T-helper 2 cell treated with Interferon-gamma antibody and Interleukin-4, amounts not matched to agents 5 μg/mL and 100 μg/mL, for 36 hours (primary cell): ENCODE results near the gene CDH11.

Experiments
- DNase-seq: peaks from one replicate; pipeline ENCODE4 v3.0.0; 2021; ENCODE audit warnings: low spot score
- H3K27ac Mint-ChIP-seq: one replicate; pipeline ENCODE4 v1.8.0; 2021; ENCODE audit warnings: mild to moderate bottlenecking, mixed read lengths
- H3K27me3 Mint-ChIP-seq: one replicate; pipeline ENCODE4 v1.8.0; 2021; ENCODE audit warnings: low read depth, mixed read lengths
- H3K36me3 Mint-ChIP-seq: one replicate; pipeline ENCODE4 v1.8.0; 2021; ENCODE audit warnings: low read depth, mixed read lengths
- H3K4me1 Mint-ChIP-seq: one replicate; pipeline ENCODE4 v1.8.0; 2021; ENCODE audit warnings: low read depth, mixed read lengths
- H3K4me3 Mint-ChIP-seq: one replicate; pipeline ENCODE4 v1.8.0; 2022; ENCODE audit warnings: mild to moderate bottlenecking, moderate library complexity, mixed read lengths
- H3K9me3 Mint-ChIP-seq: one replicate; pipeline ENCODE4 v1.8.0; 2021; ENCODE audit warnings: mixed read lengths

Gene CDH11

DNA sequence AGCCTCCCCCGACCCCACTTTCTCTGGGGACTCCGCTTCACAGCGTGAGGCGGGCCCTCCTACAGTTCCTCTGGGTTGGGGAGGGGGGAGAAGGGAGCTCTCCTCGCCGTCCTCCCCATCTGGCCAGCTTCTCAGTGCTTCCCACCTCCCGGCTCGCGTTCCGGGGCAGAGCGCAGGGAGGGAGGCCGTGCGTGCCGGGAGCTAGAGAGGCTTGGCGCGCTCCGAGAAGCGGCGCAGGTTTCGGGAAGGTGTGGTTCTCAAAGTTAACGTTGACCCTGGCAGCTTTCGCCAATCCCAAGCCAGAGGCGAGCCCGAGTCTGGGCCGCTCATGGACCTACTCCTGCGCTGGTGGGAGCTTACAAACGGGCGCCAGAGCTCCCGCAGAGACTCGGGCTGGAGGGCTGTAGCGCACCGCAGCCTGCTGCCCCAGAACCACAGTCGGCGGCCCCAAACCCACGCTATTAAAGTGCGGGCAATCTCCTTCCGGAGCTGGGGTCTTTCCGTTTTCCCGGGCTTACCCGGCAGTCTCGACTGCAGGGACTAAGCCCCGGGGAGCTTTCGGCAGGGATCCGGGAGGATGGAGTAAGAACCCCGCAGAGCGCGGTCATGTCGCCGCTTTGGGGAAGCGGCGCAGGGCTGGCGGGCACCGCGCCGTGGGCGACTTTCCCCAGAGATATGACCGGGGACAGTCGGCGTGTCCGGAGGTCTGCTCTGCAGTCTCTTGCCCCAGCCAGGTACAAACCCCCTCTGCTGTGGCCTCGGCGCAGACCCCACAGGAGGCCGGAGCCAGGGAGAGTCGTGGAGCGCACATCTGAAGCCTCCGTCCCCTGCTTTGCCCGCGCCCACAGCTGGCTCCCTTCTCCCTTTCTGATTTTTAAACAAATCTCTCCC lies 787 bp downstream of the CDH11 start:
- no peak overlapping the region for H3K4me3 Mint-ChIP-seq
- DNase-seq: no peak
- H3K9me3 Mint-ChIP-seq: no peaks in the 10 kb centered on the region
- H3K4me1 Mint-ChIP-seq: no peaks in the 10 kb centered on the region
- H3K27me3 Mint-ChIP-seq: peaks cover 38% of the 10 kb centered on the region
- no peak overlapping the region for H3K27ac Mint-ChIP-seq
- H3K36me3 Mint-ChIP-seq: no peaks in the 10 kb centered on the region

DNA sequence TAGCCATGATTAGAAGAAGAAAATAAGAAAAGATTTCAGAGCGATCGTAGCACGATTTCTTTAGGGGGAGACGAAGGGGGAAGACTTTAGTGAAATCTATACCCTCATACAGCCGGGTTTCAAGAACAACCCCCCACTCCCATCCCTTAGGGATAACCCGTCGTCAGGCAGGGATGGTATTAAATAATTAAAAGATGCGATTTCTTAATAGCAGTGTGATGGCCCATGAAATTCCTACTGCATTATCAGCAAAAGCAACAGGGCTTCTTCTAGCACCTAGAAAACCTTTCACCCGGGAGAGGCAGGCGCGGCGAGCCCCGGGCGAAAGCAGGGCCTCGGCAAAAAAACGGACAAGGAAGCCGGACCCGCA lies 1.4 kb downstream of the CDH11 start:
- Mint-ChIP-seq H3K27me3 (peaks cover 38% of the 10 kb centered on the region), H3K4me3 (no peak overlapping the region), H3K9me3 (no peaks in the 10 kb centered on the region), H3K27ac (no peak overlapping the region), H3K36me3 (no peaks in the 10 kb centered on the region), H3K4me1 (no peaks in the 10 kb centered on the region)
- no peak for DNase-seq

DNA sequence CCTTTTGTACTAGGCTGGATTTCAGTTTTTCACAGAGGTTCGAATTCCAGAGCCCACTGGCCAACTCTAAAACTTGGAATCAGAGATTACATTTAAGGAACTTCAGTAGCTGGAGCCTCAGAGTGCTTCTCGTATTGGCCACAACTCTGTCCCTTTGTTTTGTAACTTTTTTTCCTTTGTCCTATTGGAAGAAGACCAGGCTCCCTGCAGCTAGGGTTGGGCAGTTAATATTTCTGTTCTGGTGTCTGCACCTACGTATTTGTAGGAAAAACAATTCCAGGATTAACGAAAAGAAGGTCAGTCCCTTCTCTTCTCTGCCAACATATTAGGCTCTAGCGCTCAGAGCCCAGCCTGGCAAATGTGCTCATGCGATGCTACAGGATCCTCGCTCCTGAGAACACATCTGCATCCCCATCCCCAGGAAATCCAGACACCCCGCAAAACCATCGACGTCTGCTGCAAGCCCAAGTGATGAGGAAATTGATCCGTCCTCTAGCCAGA lies 1.9 kb downstream of the CDH11 start:
- H3K27ac Mint-ChIP-seq: no peak overlapping the region
- no peak for DNase-seq
- no peaks in the 10 kb centered on the region for H3K4me1 Mint-ChIP-seq
- H3K36me3 Mint-ChIP-seq: no peaks in the 10 kb centered on the region
- H3K27me3 Mint-ChIP-seq: peaks cover 38% of the 10 kb centered on the region
- no peak overlapping the region for H3K4me3 Mint-ChIP-seq
- H3K9me3 Mint-ChIP-seq: no peaks in the 10 kb centered on the region

DNA sequence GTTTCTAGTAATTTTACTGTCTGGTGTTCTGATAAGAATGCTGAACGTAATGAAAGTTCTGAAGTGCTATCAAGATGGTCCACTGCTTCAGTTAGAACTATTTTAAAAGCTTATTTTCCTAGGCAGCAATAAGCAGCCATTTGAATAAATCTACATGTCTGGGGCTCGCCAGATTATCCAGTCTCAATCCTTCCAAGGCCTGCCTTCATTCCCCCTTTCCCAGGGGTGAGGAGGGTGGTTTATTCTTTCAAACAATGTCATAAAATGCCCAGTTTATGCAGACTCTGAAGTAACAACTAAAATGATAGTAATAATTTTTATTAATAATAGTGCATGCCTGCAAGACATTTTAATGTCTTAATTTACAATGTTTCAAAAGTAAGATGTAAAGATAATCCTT lies 2.4 kb downstream of the CDH11 start:
- H3K27ac Mint-ChIP-seq: no peak overlapping the region
- no peak overlapping the region for H3K4me3 Mint-ChIP-seq
- H3K4me1 Mint-ChIP-seq: no peaks in the 10 kb centered on the region
- H3K36me3 Mint-ChIP-seq: no peaks in the 10 kb centered on the region
- no peak for DNase-seq
- peaks cover 35% of the 10 kb centered on the region for H3K27me3 Mint-ChIP-seq
- H3K9me3 Mint-ChIP-seq: no peaks in the 10 kb centered on the region

DNA sequence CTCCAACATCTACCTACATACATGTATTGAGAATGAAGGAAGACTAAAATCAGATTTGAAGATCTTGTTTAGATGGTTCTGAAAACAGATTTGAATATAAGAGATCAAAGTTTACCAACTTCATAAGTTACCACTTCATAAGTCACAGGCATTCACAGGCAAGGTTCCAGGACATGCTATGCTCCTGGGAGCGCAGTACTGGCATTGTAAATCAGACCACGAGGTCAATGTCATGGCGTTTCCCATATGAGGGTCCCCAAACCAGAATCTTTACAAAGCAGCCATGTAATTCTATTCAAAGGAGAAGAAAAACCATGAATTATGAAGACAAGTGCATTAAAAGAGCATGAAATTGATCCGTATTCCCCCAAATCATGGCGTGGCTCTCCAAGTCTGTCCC lies 3.0 kb downstream of the CDH11 start:
- Mint-ChIP-seq H3K9me3 (no peaks in the 10 kb centered on the region), H3K27me3 (peaks cover 30% of the 10 kb centered on the region), H3K4me3 (no peak overlapping the region), H3K4me1 (no peaks in the 10 kb centered on the region), H3K36me3 (no peaks in the 10 kb centered on the region), H3K27ac (no peak overlapping the region)
- no peak for DNase-seq

DNA sequence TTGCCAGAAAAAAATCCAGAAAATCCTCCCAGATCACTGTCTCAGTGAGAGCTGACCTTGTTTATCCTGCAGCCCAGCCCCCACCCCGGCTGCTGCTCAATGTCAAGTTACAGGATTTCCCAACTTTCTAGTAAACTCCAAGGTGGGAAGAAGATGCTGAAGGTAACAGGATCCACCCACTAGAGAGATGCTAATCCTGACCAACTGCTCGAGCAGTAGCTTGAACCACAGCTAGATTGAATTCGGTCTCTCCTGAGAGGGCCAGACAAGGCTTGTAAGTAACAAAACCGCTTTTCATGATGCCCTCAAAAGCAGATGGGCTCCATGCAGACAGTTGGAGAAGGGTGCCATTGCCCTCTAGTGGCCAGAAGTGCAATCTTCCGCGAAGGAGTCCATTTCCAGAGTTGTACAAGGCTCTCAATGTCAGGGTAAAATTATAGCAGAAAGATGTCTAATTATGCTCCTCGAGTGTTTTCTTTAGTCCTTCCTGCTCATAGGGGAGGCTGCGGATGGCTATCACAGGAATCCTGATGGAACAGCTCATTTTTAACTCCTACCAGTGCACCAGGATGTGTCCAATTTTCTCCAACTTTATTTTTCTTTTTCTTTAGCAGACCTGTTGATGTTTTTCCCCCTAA lies 3.9 kb downstream of the CDH11 start:
- no peaks in the 10 kb centered on the region for H3K9me3 Mint-ChIP-seq
- no peaks in the 10 kb centered on the region for H3K4me1 Mint-ChIP-seq
- no peak overlapping the region for H3K4me3 Mint-ChIP-seq
- no peak overlapping the region for H3K27ac Mint-ChIP-seq
- peak; percentile 31 for DNase-seq
- H3K36me3 Mint-ChIP-seq: no peaks in the 10 kb centered on the region
- H3K27me3 Mint-ChIP-seq: peaks cover 22% of the 10 kb centered on the region

DNA sequence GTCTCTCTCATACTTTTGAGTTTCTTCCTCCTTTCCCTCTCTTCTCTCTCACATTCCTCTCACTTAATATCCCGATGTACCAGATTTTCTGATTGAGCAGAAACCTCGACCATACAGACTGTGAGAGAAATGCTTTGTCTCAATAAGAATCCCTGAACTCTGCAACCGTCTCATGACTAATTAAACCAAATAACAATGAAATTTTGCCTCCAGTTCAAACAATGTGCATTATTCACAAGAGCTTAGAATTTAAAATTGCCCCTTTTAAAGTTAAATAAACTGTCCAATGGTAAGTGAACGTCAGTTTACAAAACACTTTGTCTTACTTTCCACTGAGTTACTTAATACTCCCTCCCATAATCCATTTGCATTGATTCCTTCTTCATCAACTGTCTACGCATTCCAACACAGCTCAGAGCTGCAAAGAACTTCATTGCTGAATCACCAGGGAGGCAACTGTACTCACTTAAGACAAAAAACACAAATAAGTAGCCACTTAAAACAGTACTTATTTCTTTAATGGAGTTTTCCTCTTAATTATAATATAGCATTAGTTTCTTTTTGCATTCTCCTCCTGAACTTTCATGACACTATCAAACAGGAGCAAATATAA lies 4.9 kb downstream of the CDH11 start:
- Mint-ChIP-seq H3K36me3 (no peaks in the 10 kb centered on the region), H3K4me3 (no peak overlapping the region), H3K27ac (no peak overlapping the region), H3K4me1 (no peaks in the 10 kb centered on the region), H3K27me3 (peaks cover 18% of the 10 kb centered on the region), H3K9me3 (no peaks in the 10 kb centered on the region)
- DNase-seq: no peak

DNA sequence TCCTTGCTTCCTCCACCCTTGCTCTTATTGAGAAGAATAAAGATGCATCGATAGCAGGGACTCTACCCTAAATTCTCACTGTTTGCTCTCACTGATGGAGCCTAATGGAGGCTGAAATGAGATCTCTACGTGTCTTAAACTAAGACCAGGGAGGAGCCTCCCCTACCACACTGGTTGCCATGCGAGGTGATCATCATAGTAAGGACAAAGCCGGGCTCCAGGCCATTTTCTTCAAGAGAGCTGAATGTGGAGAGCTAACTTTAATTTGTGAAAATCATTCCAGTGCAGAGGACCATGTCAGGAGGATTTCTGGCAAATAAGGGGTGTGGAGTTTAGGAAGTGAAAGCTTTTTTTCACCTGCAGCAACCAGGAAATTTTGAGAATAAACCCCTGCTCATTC lies 5.6 kb downstream of the CDH11 start:
- Mint-ChIP-seq H3K27ac (no peak overlapping the region), H3K9me3 (no peaks in the 10 kb centered on the region), H3K36me3 (no peaks in the 10 kb centered on the region), H3K4me1 (no peaks in the 10 kb centered on the region), H3K4me3 (no peak overlapping the region), H3K27me3 (peaks cover 15% of the 10 kb centered on the region)
- no peak for DNase-seq

DNA sequence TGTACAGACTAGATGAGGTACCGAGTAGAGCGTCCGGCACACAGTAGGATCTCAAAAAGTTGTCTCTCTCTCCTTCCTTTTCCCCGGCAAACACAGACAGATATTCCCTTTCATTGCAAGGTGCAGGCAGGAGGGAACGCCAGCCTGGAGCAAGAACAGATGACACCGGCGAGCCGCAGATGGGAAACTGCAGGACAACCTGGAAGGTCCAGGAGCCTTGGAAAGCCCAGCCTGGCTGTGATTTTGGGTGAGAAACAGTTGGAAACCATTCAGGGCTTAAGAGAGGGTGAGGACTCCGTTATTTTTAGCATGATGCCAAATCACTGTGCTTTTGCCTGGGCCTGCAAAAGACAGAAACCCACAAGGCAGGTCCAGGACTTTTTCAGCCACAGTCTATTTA lies 7.3 kb downstream of the CDH11 start:
- no peak overlapping the region for H3K4me3 Mint-ChIP-seq
- H3K4me1 Mint-ChIP-seq: no peaks in the 10 kb centered on the region
- DNase-seq: no peak
- peaks cover 8% of the 10 kb centered on the region for H3K27me3 Mint-ChIP-seq
- H3K36me3 Mint-ChIP-seq: no peaks in the 10 kb centered on the region
- H3K9me3 Mint-ChIP-seq: no peaks in the 10 kb centered on the region
- H3K27ac Mint-ChIP-seq: no peak overlapping the region

DNA sequence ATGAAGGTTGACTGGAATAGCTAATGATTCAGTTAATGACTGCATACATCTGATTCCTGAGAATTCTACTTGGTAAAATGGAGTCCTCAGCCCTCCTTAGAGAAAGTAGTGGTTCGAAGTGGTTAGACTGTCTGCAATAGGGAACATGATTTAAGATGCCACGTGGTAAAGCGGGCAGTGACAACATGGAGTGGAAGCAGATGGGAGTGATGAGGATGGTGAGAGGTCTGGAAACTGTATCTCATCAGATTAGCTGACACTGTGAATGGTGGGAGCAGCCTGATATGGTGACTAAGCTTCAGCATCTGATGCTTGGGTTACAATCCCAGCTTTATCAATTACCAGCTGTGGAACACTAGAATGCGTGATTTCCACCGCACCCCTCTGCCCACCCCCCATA lies 8.4 kb downstream of the CDH11 start:
- no peaks in the 10 kb centered on the region for H3K36me3 Mint-ChIP-seq
- H3K27ac Mint-ChIP-seq: no peak overlapping the region
- peaks cover 3% of the 10 kb centered on the region for H3K27me3 Mint-ChIP-seq
- no peaks in the 10 kb centered on the region for H3K4me1 Mint-ChIP-seq
- DNase-seq: no peak
- no peaks in the 10 kb centered on the region for H3K9me3 Mint-ChIP-seq
- no peak overlapping the region for H3K4me3 Mint-ChIP-seq

DNA sequence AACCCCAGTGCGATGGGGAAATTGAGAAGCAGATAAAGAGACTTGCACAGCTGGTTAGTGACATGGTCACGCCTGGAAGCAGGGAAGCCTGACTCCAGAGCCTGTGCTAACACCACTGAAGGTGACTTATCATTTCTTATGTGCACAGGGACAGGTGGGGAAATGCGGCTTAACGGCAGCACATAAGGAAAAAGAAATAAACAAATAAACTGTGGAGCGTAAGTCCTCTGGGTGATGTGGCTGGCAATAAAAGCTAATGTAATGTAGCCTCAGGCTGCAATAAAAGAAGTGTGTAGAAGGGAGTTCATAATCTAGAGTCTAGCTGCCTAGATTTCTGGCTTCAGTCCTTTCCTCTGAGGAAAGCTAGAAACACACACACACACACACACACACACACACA lies 10.6 kb downstream of the CDH11 start:
- no peak for DNase-seq
- Mint-ChIP-seq H3K4me3 (no peak overlapping the region), H3K4me1 (no peaks in the 10 kb centered on the region), H3K36me3 (no peaks in the 10 kb centered on the region), H3K27me3 (no peaks in the 10 kb centered on the region), H3K9me3 (no peaks in the 10 kb centered on the region), H3K27ac (no peak overlapping the region)

DNA sequence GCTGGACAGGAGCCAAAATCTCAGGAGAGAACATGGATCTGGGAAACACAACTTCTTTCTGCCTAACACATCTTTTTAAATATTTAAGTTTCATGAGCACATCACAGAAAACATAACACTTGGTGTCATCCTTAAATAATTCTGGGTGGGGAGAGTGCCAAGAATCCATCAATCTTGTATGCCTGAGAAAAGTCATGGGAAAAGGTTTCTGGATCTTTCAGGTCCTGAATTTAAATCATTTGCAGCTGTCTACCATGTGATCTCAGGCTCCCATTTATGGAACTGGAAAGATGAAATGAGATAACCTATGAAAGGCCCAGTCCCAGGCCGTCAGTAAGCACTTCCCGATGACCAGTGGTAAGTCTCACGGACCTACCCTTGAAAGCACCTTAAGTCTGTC lies 15.1 kb downstream of the CDH11 start:
- H3K9me3 Mint-ChIP-seq: no peaks in the 10 kb centered on the region
- no peaks in the 10 kb centered on the region for H3K27me3 Mint-ChIP-seq
- no peaks in the 10 kb centered on the region for H3K36me3 Mint-ChIP-seq
- H3K4me1 Mint-ChIP-seq: no peaks in the 10 kb centered on the region
- no peak overlapping the region for H3K27ac Mint-ChIP-seq
- no peak overlapping the region for H3K4me3 Mint-ChIP-seq
- no peak for DNase-seq

DNA sequence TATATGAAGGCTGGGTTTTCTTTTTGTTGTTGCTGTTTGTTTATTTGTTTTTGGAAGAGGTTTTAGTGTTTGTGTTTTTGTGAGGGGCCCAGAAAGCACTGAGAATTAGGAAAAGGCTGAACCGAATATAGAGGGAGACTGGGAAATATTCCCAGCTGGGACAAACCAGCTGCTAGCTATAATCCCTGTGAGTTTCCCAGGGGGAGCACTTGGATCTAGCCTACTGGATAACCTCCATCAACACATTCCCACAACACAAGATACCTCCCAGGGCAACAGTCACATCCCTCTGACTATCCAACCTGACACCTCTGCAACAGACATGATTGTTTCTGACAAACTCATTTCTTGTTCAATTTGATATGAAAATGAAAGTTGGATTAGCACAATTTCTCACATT lies 16.7 kb downstream of the CDH11 start:
- no peaks in the 10 kb centered on the region for H3K27me3 Mint-ChIP-seq
- H3K4me3 Mint-ChIP-seq: no peak overlapping the region
- H3K27ac Mint-ChIP-seq: no peak overlapping the region
- DNase-seq: no peak
- H3K9me3 Mint-ChIP-seq: no peaks in the 10 kb centered on the region
- no peaks in the 10 kb centered on the region for H3K4me1 Mint-ChIP-seq
- H3K36me3 Mint-ChIP-seq: no peaks in the 10 kb centered on the region

DNA sequence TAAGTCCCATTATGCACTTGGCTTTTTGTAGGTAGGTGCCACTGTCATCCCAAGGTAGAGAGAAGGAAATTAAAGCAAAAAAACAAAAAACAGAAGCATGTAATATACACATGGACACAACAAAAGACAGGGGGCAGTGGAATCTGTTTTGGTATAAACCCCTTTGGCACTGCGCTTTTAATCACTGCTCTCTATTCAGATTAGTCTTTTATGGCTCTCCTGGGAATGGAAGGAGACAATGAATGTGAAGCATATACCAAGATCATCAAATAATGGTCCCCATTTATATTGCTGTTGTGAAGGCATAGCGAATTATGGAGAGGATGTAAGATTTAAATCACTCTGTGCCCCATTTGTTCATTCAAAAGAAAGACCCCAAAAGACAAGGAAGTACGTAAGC lies 17.4 kb downstream of the CDH11 start:
- Mint-ChIP-seq H3K4me1 (no peaks in the 10 kb centered on the region), H3K36me3 (no peaks in the 10 kb centered on the region), H3K27me3 (no peaks in the 10 kb centered on the region), H3K4me3 (no peak overlapping the region), H3K9me3 (peaks cover 4% of the 10 kb centered on the region), H3K27ac (no peak overlapping the region)
- no peak for DNase-seq
